HCT116 (cell line): ENCODE measurements around the gene PLEKHN1.

ENCODE experiments used
- EGR1 ChIP-seq: IDR thresholded peaks from 2 replicates; pipeline ENCODE4 v1.6.1; 2012; ENCODE audit warnings: low read depth
- EZH2 ChIP-seq: fragments of 200-600 bp; sonication (generic); IDR thresholded peaks from 2 replicates; pipeline ENCODE4 v1.6.1; 2017; ENCODE audit warnings: antibody characterized with exemption, mixed run types
- EZH2phosphoT487 ChIP-seq: fragments of 200-600 bp; IDR thresholded peaks from 2 replicates; pipeline ENCODE4 v1.6.1; 2018; ENCODE audit warnings: antibody characterized with exemption, borderline replicate concordance
- POLR2AphosphoS5 ChIP-seq: IDR thresholded peaks from 2 replicates; pipeline ENCODE4 v1.6.1; 2011; ENCODE audit warnings: mild to moderate bottlenecking, low read depth, low read length, moderate library complexity
- TF ChIP-seq, protein P1 (sequence below), 3 experiments: fragments of 200-600 bp in 1 of 3; sonication (generic) in 1 of 3; IDR thresholded peaks in 2 of 3; conservative IDR thresholded peaks in 1 of 3; 2 replicates each; pipeline ENCODE4 v1.5.1; 2012 to 2017; ENCODE audit warnings: low read depth in 2 of 3, low read length in 2 of 3, antibody characterized with exemption in 1 of 3, borderline replicate concordance in 1 of 3, control low read depth in 1 of 3, mild to moderate bottlenecking in 1 of 3, mixed read lengths in 1 of 3, mixed run types in 1 of 3, moderate library complexity in 1 of 3; ENCODE audit not compliant: insufficient read depth in 1 of 3
- TF ChIP-seq, protein P2 (sequence below): IDR thresholded peaks from 2 replicates; pipeline ENCODE4 v1.6.1; 2012

DNA sequence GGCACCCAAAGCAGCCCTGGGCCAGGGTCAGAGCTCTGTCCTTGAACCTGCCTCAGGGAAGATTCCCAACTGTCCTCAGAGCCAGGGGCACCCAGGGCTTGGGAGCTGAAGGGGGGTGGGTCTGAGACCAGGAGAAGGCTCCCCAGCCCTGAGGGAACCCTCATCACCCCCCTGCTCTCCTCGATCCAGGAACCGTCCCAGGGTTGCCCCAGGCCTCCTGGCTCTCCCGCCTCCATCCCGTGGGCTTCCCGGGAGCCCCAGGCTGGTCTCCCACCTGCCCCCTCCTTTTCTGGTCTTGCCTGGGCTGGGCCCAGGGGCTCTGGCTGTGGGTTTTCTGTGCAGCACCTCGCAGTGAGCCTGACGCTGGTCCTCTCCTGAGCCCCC, 49.2 kb upstream of the PLEKHN1 start:
- TF ChIP-seq POLR2AphosphoS5 (no peak), EZH2 (no peak), EGR1 (no peak), EZH2phosphoT487 (no peak)
- TF ChIP-seq, protein P1, sequence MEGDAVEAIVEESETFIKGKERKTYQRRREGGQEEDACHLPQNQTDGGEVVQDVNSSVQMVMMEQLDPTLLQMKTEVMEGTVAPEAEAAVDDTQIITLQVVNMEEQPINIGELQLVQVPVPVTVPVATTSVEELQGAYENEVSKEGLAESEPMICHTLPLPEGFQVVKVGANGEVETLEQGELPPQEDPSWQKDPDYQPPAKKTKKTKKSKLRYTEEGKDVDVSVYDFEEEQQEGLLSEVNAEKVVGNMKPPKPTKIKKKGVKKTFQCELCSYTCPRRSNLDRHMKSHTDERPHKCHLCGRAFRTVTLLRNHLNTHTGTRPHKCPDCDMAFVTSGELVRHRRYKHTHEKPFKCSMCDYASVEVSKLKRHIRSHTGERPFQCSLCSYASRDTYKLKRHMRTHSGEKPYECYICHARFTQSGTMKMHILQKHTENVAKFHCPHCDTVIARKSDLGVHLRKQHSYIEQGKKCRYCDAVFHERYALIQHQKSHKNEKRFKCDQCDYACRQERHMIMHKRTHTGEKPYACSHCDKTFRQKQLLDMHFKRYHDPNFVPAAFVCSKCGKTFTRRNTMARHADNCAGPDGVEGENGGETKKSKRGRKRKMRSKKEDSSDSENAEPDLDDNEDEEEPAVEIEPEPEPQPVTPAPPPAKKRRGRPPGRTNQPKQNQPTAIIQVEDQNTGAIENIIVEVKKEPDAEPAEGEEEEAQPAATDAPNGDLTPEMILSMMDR (IDR thresholded peaks at IDR 0.05 in 2 of 3, conservative IDR thresholded peaks at IDR 0.05 in 1 of 3; ENCODE audit: borderline replicate concordance in 1 of 3, insufficient read depth in 1 of 3, low read depth in 2 of 3, low read length in 2 of 3) = no peak
- TF ChIP-seq, protein P2, sequence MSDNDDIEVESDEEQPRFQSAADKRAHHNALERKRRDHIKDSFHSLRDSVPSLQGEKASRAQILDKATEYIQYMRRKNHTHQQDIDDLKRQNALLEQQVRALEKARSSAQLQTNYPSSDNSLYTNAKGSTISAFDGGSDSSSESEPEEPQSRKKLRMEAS = no peak
